M059J (cell line): ENCODE results near the gene DCAF6. TPM values are rescaled to one million over a fixed set of nuclear protein-coding genes. Genes with fewer than 3 reads are reported as not detected.

Experiments
- DNase-seq: peaks from one replicate; pipeline ENCODE4 v3.0.0-alpha.2; 2012; ENCODE audit warnings: low read depth
- total RNA-seq: library from RNA; depleted of rRNA; stranded (reverse); fragments of >200 nt; shearing (Covaris generic); gene quantifications from 2 replicates; pipeline ENCODE4 v1.2.3, GENCODE V29; 2014

The DCAF6 gene
- total RNA-seq, 1 experiment from 2014 or later = 53.5 TPM

- DNase-seq = no peak
Measured at GRCh38 chr1:168087696-168088095, 151.2 kb downstream of the DCAF6 start.

- DNase-seq = no peak
Measured at GRCh38 chr1:168088511-168089325, 152.2 kb downstream of the DCAF6 start.

- peak; percentile 14 for DNase-seq
Measured at GRCh38 chr1:168089326-168089978, 153.0 kb downstream of the DCAF6 start.

GRCh38 chr1:168089979-168090337, 153.5 kb downstream of the DCAF6 start:
- no peak for DNase-seq

GRCh38 chr1:168090395-168090794, 153.9 kb downstream of the DCAF6 start:
- no peak for DNase-seq

- no peak for DNase-seq
Measured at GRCh38 chr1:168091063-168091462, 154.6 kb downstream of the DCAF6 start.

- DNase-seq = no peak
Measured at GRCh38 chr1:168091720-168092550, 155.5 kb downstream of the DCAF6 start.

GRCh38 chr1:168092566-168093355, 156.3 kb downstream of the DCAF6 start:
- DNase-seq = peak; percentile 40

GRCh38 chr1:168093616-168094015, 157.1 kb downstream of the DCAF6 start:
- no peak for DNase-seq

- no peak for DNase-seq
Measured at GRCh38 chr1:168095476-168095875, 159.0 kb downstream of the DCAF6 start.

- no peak for DNase-seq
Measured at GRCh38 chr1:168096296-168097165, 160.0 kb downstream of the DCAF6 start.

- no peak for DNase-seq
Measured at GRCh38 chr1:168097921-168098528, 161.5 kb downstream of the DCAF6 start.

- DNase-seq = no peak
Measured at GRCh38 chr1:168098534-168099320, 162.2 kb downstream of the DCAF6 start.

- no peak for DNase-seq
Measured at GRCh38 chr1:168099337-168099801, 162.9 kb downstream of the DCAF6 start.

GRCh38 chr1:168100315-168101002, 164.0 kb downstream of the DCAF6 start:
- peak; percentile 48 for DNase-seq

- no peak for DNase-seq
Measured at GRCh38 chr1:168101336-168101735, 164.9 kb downstream of the DCAF6 start.

GRCh38 chr1:168102487-168102886, 166.0 kb downstream of the DCAF6 start:
- no peak for DNase-seq

- DNase-seq = no peak
Measured at GRCh38 chr1:168104535-168104934, 168.1 kb downstream of the DCAF6 start.

GRCh38 chr1:168105846-168106245, 169.4 kb downstream of the DCAF6 start:
- DNase-seq = no peak
